HepG2 (cell line): ENCODE data around the gene TEAD3. TPM values are rescaled to one million over a fixed set of nuclear protein-coding genes. Genes with fewer than 3 reads are reported as not detected.

Source experiments
- DBP ChIP-seq: sonication (generic); formaldehyde crosslinking; IDR thresholded peaks from 2 replicates; pipeline ENCODE4 v1.4.0; 2020; ENCODE audit warnings: missing genetic modification reagents; ENCODE audit errors: not compliant biosample characterization
- ETS1 ChIP-seq: sonication (generic); formaldehyde crosslinking; IDR thresholded peaks from 2 replicates; pipeline ENCODE4 v1.4.0; 2020; ENCODE audit warnings: missing genetic modification reagents
- FOXJ3 ChIP-seq: sonication (generic); formaldehyde crosslinking; IDR thresholded peaks from 2 replicates; pipeline ENCODE4 v1.4.0; 2020; ENCODE audit warnings: missing genetic modification reagents, mild to moderate bottlenecking, borderline replicate concordance
- GABPB1 ChIP-seq: IDR thresholded peaks from 2 replicates; pipeline ENCODE4 v1.6.1; 2016; ENCODE audit warnings: mild to moderate bottlenecking, missing genetic modification reagents, moderate library complexity, missing compliant biosample characterization
- ISL2 ChIP-seq: sonication (generic); formaldehyde crosslinking; IDR thresholded peaks from 2 replicates; pipeline ENCODE4 v1.5.0; 2020; ENCODE audit warnings: missing genetic modification reagents
- KDM3A ChIP-seq: IDR thresholded peaks from 2 replicates; pipeline ENCODE4 v1.6.1; 2018; ENCODE audit warnings: low read depth, missing compliant biosample characterization
- MAFF ChIP-seq: IDR thresholded peaks from 2 replicates; pipeline ENCODE4 v1.6.1; 2011; ENCODE audit warnings: low read depth, low read length, improper control_type of control experiment
- MEF2D ChIP-seq: sonication (generic); formaldehyde crosslinking; IDR thresholded peaks from 2 replicates; pipeline ENCODE4 v1.5.1; 2020; ENCODE audit warnings: mild to moderate bottlenecking, missing genetic modification reagents
- PHF8 ChIP-seq: sonication (generic); formaldehyde crosslinking; IDR thresholded peaks from 2 replicates; pipeline ENCODE4 v1.5.0; 2020; ENCODE audit warnings: missing genetic modification reagents
- SMARCC2 ChIP-seq: fragments of 450-650 bp; IDR thresholded peaks from 2 replicates; pipeline ENCODE4 v1.6.1; 2017; ENCODE audit warnings: antibody characterized with exemption, mild to moderate bottlenecking
- THAP8 ChIP-seq: sonication (generic); formaldehyde crosslinking; IDR thresholded peaks from 2 replicates; pipeline ENCODE4 v1.5.1; 2020; ENCODE audit warnings: missing genetic modification reagents, mild to moderate bottlenecking, borderline replicate concordance
- TSC22D2 ChIP-seq: sonication (generic); formaldehyde crosslinking; IDR thresholded peaks from 2 replicates; pipeline ENCODE4 v1.5.1; 2020; ENCODE audit warnings: missing genetic modification reagents, mild to moderate bottlenecking, borderline replicate concordance
- ZBTB4 ChIP-seq: sonication (generic); formaldehyde crosslinking; IDR thresholded peaks from 2 replicates; pipeline ENCODE4 v1.4.0; 2020; ENCODE audit warnings: missing genetic modification reagents, mild to moderate bottlenecking, borderline replicate concordance
- ZNF468 ChIP-seq: sonication (generic); formaldehyde crosslinking; IDR thresholded peaks from 2 replicates; pipeline ENCODE4 v1.8.0; 2022; ENCODE audit warnings: mild to moderate bottlenecking, moderate library complexity, missing genetic modification reagents
- ZNF503 ChIP-seq: sonication (generic); formaldehyde crosslinking; IDR thresholded peaks from 2 replicates; pipeline ENCODE4 v1.4.0; 2020; ENCODE audit warnings: missing genetic modification reagents
- ZNF703 ChIP-seq: sonication (generic); formaldehyde crosslinking; IDR thresholded peaks from 2 replicates; pipeline ENCODE4 v1.5.1; 2020; ENCODE audit warnings: missing genetic modification reagents, mild to moderate bottlenecking, moderate library complexity, borderline replicate concordance
- ZNF790 ChIP-seq: sonication (generic); formaldehyde crosslinking; IDR thresholded peaks from 2 replicates; pipeline ENCODE4 v1.8.0; 2022; ENCODE audit warnings: missing genetic modification reagents, mild to moderate bottlenecking, borderline replicate concordance
- ZNF839 ChIP-seq: sonication (generic); formaldehyde crosslinking; IDR thresholded peaks from 2 replicates; pipeline ENCODE4 v1.4.0; 2020; ENCODE audit warnings: missing genetic modification reagents, mild to moderate bottlenecking, borderline replicate concordance
- ZNF850 ChIP-seq: sonication (generic); formaldehyde crosslinking; conservative IDR thresholded peaks from 2 replicates; pipeline ENCODE4 v1.9.0; 2021; ENCODE audit warnings: mild to moderate bottlenecking, missing genetic modification reagents
- ZNF878 ChIP-seq: sonication (generic); formaldehyde crosslinking; IDR thresholded peaks from 2 replicates; pipeline ENCODE4 v1.8.1; 2023; ENCODE audit warnings: mild to moderate bottlenecking, missing genetic modification reagents, moderate library complexity
- polyA plus RNA-seq, 8 experiments: library from polyadenylated mRNA; depleted of rRNA in 3 of 8; stranded (reverse) in 7 of 8; unstranded in 1 of 8; fragments of >200 nt; fragmentation: Illumina TruSeq in 4 of 8; extraction: Trizol in 4 of 8; gene quantifications; 2 replicates each; pipeline versions ENCODE4 v1.2.1 to v1.2.3, GENCODE V29; 2011 to 2016; ENCODE audit warnings: low read depth in 4 of 8, missing spikeins in 1 of 8, mixed read lengths in 1 of 8; ENCODE audit not compliant: insufficient read depth in 1 of 8
- total RNA-seq, 5 experiments: library from RNA; depleted of rRNA; stranded (reverse); fragments of >200 nt; fragmentation: Illumina TruSeq; extraction: Trizol; gene quantifications; 2 replicates each; pipeline ENCODE4 v1.2.3, GENCODE V29; 2016; ENCODE audit warnings: low read depth in 1 of 5

The TEAD3 gene
- total and polyA plus RNA-seq, 2 of the 13 experiments (the other 11 are each of a cell fraction or from before 2014, with no cell fraction given): 15.1 to 16.5 TPM

GRCh38 chr6:35452183-35453090 lies 44.4 kb downstream of the TEAD3 start, which contains the start of gene FANCE (continued):
- TF ChIP-seq ZNF839 (CRISPR knock-in tag): 0 out of 2 replicates have a peak, but pooled peaks have one; percentile 52
- TF ChIP-seq PHF8 (CRISPR knock-in tag): peak; percentile 79
- TF ChIP-seq ZNF503: no peak
- no peak for TF ChIP-seq ZNF878
- no peak for TF ChIP-seq ZBTB4 (CRISPR knock-in tag)
- TF ChIP-seq ETS1: peak; percentile 49; the same call in 1 of the 2 replicates
- TF ChIP-seq FOXJ3 (CRISPR knock-in tag): no peak
- TF ChIP-seq DBP (CRISPR knock-in tag): no peak
- TF ChIP-seq ISL2 (CRISPR knock-in tag): no peak; the same call in 1 of the 2 replicates
- TF ChIP-seq ZNF790 (CRISPR knock-in tag): 0 out of 2 replicates have a peak, but pooled peaks have one; percentile 44
- peak; percentile 86 for TF ChIP-seq GABPB1 (CRISPR knock-in tag)
- TF ChIP-seq MEF2D (CRISPR knock-in tag): 0 out of 2 replicates have a peak, but pooled peaks have one; percentile 17
- TF ChIP-seq TSC22D2: peak; percentile 92; the same call in 1 of the 2 replicates
- no peak for TF ChIP-seq SMARCC2
- TF ChIP-seq ZNF468: no peak
- peak; percentile 74; the same call in 1 of the 2 replicates for TF ChIP-seq KDM3A (CRISPR knock-in tag)
- no peak for TF ChIP-seq MAFF
- no peak for TF ChIP-seq ZNF703 (CRISPR knock-in tag)
- TF ChIP-seq THAP8: no peak
- TF ChIP-seq ZNF850 (CRISPR knock-in tag): no peak
